ENCODE data around the gene DTX1. TPM values are rescaled to one million over a fixed set of nuclear protein-coding genes. Genes with fewer than 3 reads are reported as not detected.

Gene DTX1
- total RNA-seq, 1 donor from 2014 or later: 1.5 TPM

GRCh38 chr12:113108308-113108707, 51.8 kb downstream of the DTX1 start:
- no peaks in the 10 kb centered on the region for H3K36me3 ChIP-seq
- no peak for DNase-seq
- peaks cover 5% of the 10 kb centered on the region for H3K4me1 ChIP-seq
- no peaks in the 10 kb centered on the region for H3K9me3 ChIP-seq (replicated peaks)
- TF ChIP-seq, protein P1, sequence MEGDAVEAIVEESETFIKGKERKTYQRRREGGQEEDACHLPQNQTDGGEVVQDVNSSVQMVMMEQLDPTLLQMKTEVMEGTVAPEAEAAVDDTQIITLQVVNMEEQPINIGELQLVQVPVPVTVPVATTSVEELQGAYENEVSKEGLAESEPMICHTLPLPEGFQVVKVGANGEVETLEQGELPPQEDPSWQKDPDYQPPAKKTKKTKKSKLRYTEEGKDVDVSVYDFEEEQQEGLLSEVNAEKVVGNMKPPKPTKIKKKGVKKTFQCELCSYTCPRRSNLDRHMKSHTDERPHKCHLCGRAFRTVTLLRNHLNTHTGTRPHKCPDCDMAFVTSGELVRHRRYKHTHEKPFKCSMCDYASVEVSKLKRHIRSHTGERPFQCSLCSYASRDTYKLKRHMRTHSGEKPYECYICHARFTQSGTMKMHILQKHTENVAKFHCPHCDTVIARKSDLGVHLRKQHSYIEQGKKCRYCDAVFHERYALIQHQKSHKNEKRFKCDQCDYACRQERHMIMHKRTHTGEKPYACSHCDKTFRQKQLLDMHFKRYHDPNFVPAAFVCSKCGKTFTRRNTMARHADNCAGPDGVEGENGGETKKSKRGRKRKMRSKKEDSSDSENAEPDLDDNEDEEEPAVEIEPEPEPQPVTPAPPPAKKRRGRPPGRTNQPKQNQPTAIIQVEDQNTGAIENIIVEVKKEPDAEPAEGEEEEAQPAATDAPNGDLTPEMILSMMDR (IDR thresholded peaks at IDR 0.05; ENCODE audit: borderline replicate concordance): no peak
- intact Hi-C loops (cut with micrococcal nuclease): no loop called here
- peaks cover 62% of the 10 kb centered on the region for H3K27me3 ChIP-seq (ENCODE audit: low read depth)
- no peak overlapping the region for H3K4me3 ChIP-seq
- H3K27ac ChIP-seq (replicated peaks): no peak overlapping the region

DNA sequence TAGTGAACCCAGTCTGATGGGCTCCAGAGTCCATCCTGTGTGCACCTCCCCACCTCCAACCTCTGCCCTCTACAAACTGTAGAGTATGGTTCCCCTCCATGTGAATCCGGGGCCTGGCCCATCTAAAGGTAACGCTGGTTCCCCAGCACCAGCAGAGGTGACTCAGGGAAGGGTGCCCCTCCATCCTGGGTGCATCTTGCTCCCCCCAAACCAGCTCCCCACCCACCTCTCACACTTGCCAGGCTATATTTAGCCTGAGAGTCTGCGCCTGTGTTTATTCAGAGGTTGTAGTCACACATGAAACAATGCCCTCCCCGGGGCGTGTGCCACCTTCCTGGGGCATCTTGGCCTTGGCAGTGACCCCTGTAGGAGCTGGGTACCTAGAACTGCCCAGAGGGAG, 52.8 kb downstream of the DTX1 start:
- H3K4me1 ChIP-seq: no peaks in the 10 kb centered on the region
- H3K9me3 ChIP-seq (replicated peaks): no peaks in the 10 kb centered on the region
- DNase-seq: no peak
- intact Hi-C loops (cut with micrococcal nuclease): no loop called here
- TF ChIP-seq, protein P1 (IDR thresholded peaks at IDR 0.05; ENCODE audit: borderline replicate concordance): no peak
- H3K27ac ChIP-seq (replicated peaks): no peak overlapping the region
- no peaks in the 10 kb centered on the region for H3K36me3 ChIP-seq
- H3K4me3 ChIP-seq: no peak overlapping the region
- H3K27me3 ChIP-seq (ENCODE audit: low read depth): peaks cover 62% of the 10 kb centered on the region

DNA sequence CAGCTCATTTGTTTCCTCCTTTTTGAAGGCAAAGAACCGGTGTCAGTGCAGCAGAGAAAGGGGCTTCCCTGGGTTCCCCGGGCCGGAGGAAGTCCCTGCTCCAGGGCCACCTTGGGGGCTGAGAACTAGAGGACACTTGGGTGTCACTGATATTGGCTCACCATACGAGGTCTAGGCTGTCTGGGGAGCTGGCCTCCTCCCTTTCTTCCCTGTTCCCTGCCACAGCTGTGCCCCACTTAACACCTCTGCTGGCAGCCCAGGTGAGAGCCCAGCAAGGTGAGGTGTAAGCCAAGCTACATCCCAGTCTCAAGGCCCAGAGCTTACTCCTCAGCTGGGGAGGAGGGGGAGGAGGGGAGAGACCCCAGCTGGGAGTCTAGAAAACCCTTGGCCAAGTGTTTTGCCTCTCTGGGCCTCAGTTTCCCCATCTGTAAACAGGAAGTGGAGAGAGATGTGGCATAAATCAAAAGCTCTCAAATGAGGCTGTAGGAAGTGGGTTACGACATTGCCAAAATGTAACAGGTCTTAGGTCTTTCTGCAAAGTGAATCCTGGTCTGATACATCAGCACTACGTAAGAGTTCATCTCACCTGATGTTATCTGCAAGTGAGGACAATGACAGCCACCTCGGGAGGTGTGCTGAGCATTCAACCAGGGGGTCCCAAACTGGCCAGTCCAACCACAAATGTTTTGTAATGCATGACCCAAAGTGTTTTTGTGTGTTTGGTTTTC, 53.5 kb downstream of the DTX1 start:
- peaks cover 62% of the 10 kb centered on the region for H3K27me3 ChIP-seq (ENCODE audit: low read depth)
- no peak for DNase-seq
- no peaks in the 10 kb centered on the region for H3K9me3 ChIP-seq (replicated peaks)
- H3K27ac ChIP-seq (replicated peaks): no peak overlapping the region
- TF ChIP-seq, protein P1 (IDR thresholded peaks at IDR 0.05; ENCODE audit: borderline replicate concordance): no peak
- intact Hi-C loops (cut with micrococcal nuclease): no loop called here
- H3K4me1 ChIP-seq: no peaks in the 10 kb centered on the region
- H3K36me3 ChIP-seq: no peaks in the 10 kb centered on the region
- H3K4me3 ChIP-seq: no peak overlapping the region

DNA sequence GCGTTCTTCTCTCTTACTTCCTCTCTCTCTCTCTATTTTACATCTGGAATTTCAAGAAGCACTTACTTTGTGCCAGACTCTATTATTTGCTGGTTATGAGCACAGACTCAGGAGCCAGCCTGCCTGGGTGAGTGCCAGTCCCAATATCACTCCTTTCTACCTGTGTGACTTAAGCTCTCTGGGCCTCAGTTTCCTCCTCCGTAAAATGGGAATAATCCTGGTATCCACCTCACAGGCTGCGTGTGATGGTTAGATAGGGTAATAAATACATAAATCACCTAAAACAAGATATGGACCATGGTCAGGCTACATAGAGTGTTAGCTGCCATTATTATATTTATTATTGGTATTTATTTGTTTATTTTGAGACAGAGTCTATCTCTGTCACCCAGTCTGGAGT, 54.7 kb downstream of the DTX1 start:
- peaks cover 65% of the 10 kb centered on the region for H3K27me3 ChIP-seq (ENCODE audit: low read depth)
- no peaks in the 10 kb centered on the region for H3K36me3 ChIP-seq
- intact Hi-C loops (cut with micrococcal nuclease): no loop called here
- H3K4me1 ChIP-seq: no peaks in the 10 kb centered on the region
- TF ChIP-seq, protein P1 (IDR thresholded peaks at IDR 0.05; ENCODE audit: borderline replicate concordance): no peak
- H3K4me3 ChIP-seq: no peak overlapping the region
- H3K27ac ChIP-seq (replicated peaks): no peak overlapping the region
- no peak for DNase-seq
- no peaks in the 10 kb centered on the region for H3K9me3 ChIP-seq (replicated peaks)

GRCh38 chr12:113112043-113112899, 55.7 kb downstream of the DTX1 start:
- Histone ChIP-seq H3K4me3 (no peak overlapping the region), H3K27ac (replicated peaks) (no peak overlapping the region), H3K36me3 (no peaks in the 10 kb centered on the region), H3K4me1 (no peaks in the 10 kb centered on the region), H3K9me3 (replicated peaks) (no peaks in the 10 kb centered on the region), H3K27me3 (ENCODE audit: low read depth) (peaks cover 72% of the 10 kb centered on the region)
- DNase-seq: no peak
- TF ChIP-seq, protein P1 (IDR thresholded peaks at IDR 0.05; ENCODE audit: borderline replicate concordance): no peak
- intact Hi-C loops (cut with micrococcal nuclease): no loop called here

Measured in left ventricle myocardium inferior (tissue), 1 donor.